DMS114 treated with DMSO at 0.1 percent for 48 hours (cell line): ENCODE results near the gene PRRX1.

Experiments used
- DNase-seq: peaks from one replicate; lab custom pipeline; 2025; ENCODE audit not compliant: unreplicated experiment; lab: John Stamatoyannopoulos, UW

The PRRX1 gene

DNA sequence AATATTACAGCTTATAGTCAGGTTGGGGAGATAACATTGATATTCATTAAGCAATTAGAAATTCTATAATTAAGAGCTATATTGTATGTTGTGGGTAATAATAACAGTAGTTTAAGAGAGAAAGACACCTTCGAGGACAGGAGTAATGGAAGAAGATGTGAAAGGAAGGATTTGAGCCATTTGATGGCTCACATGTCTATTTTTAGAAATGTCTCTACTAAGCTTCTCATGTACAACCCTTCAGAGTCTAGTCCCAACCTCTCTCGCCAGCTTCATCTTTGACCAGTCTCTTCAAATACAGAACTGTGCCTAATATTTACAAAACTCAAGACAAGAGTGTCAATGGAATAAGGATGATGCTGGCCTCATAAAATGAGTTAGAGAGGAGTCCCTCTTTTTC, 95.1 kb downstream of the PRRX1 start:
- DNase-seq, result no peak

DNA sequence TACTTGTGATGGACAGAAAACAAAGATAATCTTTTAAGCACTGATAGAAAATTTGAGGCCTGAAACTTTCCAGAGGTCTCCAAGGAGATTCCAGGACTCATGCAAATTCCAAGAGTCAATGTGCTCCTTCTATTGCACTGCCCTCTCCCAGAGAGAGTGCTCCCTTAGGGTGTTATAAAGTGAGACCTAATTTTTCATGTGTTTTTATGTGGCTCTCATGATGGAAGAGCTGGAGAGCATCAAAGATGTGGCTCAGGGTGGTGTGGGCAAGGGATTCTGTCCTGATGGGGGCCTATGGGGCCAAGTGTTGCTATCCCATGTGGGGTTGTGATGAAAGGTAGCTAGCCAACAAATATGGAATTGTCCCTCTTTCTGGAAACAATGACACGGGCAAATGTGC, 101.3 kb downstream of the PRRX1 start:
- no peak for DNase-seq

DNA sequence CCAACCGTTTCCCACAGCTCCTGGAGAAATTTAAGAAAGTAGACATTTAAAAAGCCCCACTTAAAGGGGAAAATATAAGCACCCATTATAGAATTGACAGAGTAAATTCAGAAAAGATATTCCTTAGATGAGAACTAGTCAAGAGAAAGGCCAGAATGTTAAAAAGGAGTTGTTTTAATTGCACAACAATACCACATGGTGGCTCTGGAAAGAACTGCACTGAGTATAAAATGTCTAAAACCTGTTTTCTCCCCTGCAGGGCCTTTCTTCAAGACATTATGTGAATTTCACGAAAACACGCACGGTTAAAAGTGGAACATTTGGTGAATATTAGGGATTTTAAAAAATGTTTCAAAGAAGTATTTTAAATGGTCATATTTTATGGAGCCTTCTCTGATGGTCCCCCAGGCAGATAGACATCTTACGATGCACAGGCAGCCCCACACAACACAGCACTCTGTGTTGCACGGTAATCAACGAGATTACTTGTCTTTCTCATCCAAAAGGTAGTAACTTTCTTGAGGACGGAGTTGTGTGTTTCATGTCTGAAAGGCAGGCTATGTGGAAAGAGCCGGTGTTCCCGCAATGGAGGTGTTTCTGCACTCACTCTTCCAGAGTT, 101.9 kb downstream of the PRRX1 start:
- no peak for DNase-seq

DNA sequence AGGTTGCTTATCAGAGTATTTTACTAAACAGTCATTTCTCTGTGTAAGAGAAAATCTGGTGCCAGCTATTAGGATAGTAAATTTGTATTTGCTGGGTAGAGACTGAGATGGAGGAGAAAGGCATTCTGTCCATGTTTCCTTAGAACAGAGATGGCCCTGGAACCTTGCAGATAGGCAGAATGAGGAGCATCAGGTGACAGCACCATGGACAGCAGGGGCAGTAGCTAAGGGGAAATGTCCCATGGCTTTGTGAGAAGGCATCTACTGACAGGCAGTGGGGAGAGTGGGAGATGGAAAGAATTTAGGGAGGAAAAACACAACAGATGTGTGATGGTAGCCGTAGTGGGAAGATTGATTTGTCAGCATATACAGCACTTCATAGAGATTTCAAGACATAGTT, 105.0 kb downstream of the PRRX1 start:
- no peak for DNase-seq

DNA sequence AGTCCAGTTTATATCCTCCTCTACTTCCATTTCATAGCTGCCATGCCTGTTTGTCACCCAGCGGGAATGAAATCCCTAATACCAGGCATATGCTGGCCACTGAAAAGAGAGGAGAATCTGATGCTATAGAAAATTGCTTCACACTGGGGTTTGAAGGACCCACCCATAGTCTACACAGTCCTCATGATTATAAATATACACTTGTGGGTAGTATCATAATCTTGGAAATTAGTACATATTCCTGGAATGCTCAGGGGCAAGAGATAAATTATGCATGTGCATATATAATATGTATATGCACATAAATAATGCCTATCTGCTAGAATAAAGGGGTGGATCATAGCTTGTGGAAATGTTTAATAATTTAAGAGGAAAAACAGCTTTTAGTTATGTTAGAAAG, 105.8 kb downstream of the PRRX1 start:
- no peak for DNase-seq

DNA sequence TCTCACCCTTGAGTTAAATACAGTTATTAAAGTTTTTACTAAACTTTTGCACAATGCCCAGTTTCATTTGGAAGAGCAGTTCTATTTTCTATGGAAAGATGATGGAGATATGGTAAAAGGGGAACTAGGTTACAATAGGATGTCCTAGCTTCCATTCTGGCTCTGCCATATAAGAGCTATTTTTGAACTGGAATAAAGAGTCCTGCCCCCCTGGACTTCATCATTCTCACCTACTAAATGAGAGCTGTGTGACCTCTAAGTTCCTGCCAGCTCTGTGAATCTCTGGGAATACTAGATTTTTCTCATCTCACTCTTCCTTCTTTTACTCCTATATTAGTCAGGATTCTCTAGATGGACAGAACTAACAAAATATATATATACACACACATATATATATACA, 106.3 kb downstream of the PRRX1 start:
- no peak for DNase-seq

DNA sequence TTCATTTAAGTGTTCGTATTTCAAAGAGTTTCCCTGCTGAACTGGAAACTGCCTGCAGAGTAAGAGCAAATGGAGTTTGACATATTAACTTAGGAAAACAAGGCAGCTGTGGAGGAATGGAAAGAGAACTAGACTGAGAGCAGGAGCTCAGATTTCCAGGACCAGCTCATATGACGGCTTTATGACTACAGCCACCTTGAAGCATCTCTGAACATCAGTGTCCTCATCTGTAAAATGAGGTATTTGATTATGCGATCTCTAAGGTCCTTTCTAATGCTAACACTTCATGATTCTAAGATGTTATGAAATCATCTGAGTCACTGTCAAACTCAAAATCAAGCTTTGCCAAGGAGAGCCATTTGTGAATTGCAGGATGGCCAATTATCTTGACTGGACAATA, 112.3 kb downstream of the PRRX1 start:
- DNase-seq, result no peak

DNA sequence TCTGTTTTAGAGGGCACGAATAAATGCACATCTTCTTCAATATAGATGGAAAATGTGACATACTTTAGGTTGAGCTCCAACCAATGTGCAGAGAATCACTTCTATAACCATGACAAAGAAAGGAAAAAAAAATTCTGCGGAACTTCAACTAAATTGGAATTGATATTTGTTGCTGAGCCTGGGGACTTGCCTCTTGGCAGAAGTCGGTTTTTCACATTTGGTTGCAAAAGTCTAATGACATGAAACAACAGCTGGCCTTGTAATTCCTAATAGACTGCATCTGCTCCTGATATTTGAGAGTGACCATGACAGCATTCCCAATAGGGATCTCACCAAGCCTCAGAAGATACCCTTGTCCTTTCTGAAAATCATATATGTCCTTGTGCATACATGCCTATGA, 112.8 kb downstream of the PRRX1 start:
- no peak for DNase-seq
